GM12878 (cell line): ENCODE results near the gene CSNK1G3. TPM values are rescaled to one million over a fixed set of nuclear protein-coding genes. Genes with fewer than 3 reads are reported as not detected.

Experiments
- ATAC-seq: fragments of 200-7000 bp; cut with Tn5 transposase; 3 replicates; pipeline ENCODE4 v1.9.1; 2020; ENCODE audit warnings: mild to moderate bottlenecking, moderate library complexity
- BruUV-seq: library from RNA; stranded (reverse); fragments of 400-500 nt; replicated peaks from 2 replicates; lab custom pipeline; 2021; lab: Mats Ljungman, UMichigan
- CTCF ChIA-PET: fragments of 300-600 bp; sonication (Branson Sonifier 250); formaldehyde crosslinking; extraction: SDS; loops from one replicate; lab custom pipeline; 2021; ENCODE audit warnings: inconsistent platforms; lab: Yijun Ruan, JAX
- POLR2A ChIA-PET: fragments of 350-600 bp; formaldehyde crosslinking; extraction: SDS; loops from one replicate; lab custom pipeline; 2021; ENCODE audit warnings: inconsistent platforms; lab: Charles Lee
- RAD21 ChIA-PET: fragments of 300-600 bp; sonication (Branson Sonifier 250); formaldehyde crosslinking; loops from one replicate; lab custom pipeline; 2023; ENCODE audit warnings: antibody characterized with exemption; ENCODE audit not compliant: unreplicated experiment; lab: Charles Lee
- SMC1A ChIA-PET: fragments of 300-600 bp; sonication (Branson Sonifier 250); formaldehyde crosslinking; loops from one replicate; lab custom pipeline; 2023; ENCODE audit not compliant: unreplicated experiment, uncharacterized antibody; lab: Charles Lee
- DNase-seq: peaks from one replicate; pipeline ENCODE4 v3.0.0-alpha.2; 2011; ENCODE audit warnings: low read depth, low spot score
- FAIRE-seq: peaks from 3 replicates; lab custom pipeline; 2011; peaks lifted over from hg19 to GRCh38; lab: Jason Lieb, UNC
- H2AFZ ChIP-seq: 2 replicates; pipeline ENCODE4 v1.6.0; 2011; ENCODE audit warnings: low read depth, low read length, control low read depth; ENCODE audit not compliant: control insufficient read depth
- H3K27ac ChIP-seq: 2 replicates; pipeline ENCODE4 v1.5.1; 2011; ENCODE audit warnings: control low read depth; ENCODE audit not compliant: control insufficient read depth, insufficient read depth
- H3K27me3 ChIP-seq, 2 experiments: replicated peaks in 1 of 2; 2 replicates each; pipeline versions ENCODE4 v1.6.0 to v1.6.1; 2011; ENCODE audit warnings: low read length in 1 of 2; ENCODE audit not compliant: control insufficient read depth in 2 of 2, insufficient read depth in 2 of 2
- H3K36me3 ChIP-seq, 2 experiments: 2 replicates each; pipeline ENCODE4 v1.5.1; 2011; ENCODE audit warnings: low read length in 1 of 2; ENCODE audit not compliant: control insufficient read depth in 2 of 2, insufficient read depth in 2 of 2
- H3K4me1 ChIP-seq: 2 replicates; pipeline ENCODE4 v1.6.1; 2011; ENCODE audit warnings: mild to moderate bottlenecking, low read length, moderate library complexity, mixed read lengths; ENCODE audit not compliant: control insufficient read depth, insufficient read depth
- H3K4me2 ChIP-seq: 2 replicates; pipeline ENCODE4 v1.6.0; 2011; ENCODE audit warnings: control low read depth; ENCODE audit not compliant: control insufficient read depth, insufficient read depth
- H3K4me3 ChIP-seq: fragments of 200-600 bp; sonication (generic); 2 replicates; pipeline ENCODE4 v1.5.1; 2016
- H3K79me2 ChIP-seq: 2 replicates; pipeline ENCODE4 v1.6.0; 2011; ENCODE audit warnings: low read length; ENCODE audit not compliant: control insufficient read depth, insufficient read depth
- H3K9ac ChIP-seq: 2 replicates; pipeline ENCODE4 v1.8.0; 2011; ENCODE audit warnings: low read length, control low read depth, mixed read lengths; ENCODE audit not compliant: control insufficient read depth, insufficient read depth
- H3K9me3 ChIP-seq: replicated peaks from 3 replicates; pipeline ENCODE4 v1.5.1; 2011; ENCODE audit warnings: mild to moderate bottlenecking, low read length; ENCODE audit not compliant: control insufficient read depth, insufficient read depth
- H4K20me1 ChIP-seq: 2 replicates; pipeline ENCODE4 v1.6.0; 2011; ENCODE audit not compliant: control insufficient read depth, insufficient read depth
- BRCA1 ChIP-seq: IDR thresholded peaks from 2 replicates; pipeline ENCODE4 v1.6.1; 2011; ENCODE audit warnings: low read depth, low read length, improper control_type of control experiment
- NRF1 ChIP-seq: conservative IDR thresholded peaks from 2 replicates; pipeline ENCODE4 v1.6.1; 2011; ENCODE audit warnings: mild to moderate bottlenecking, low read depth, low read length, improper control_type of control experiment
- RAD21 ChIP-seq: IDR thresholded peaks from 2 replicates; pipeline ENCODE4 v1.6.1; 2011; ENCODE audit warnings: mild to moderate bottlenecking, low read depth, low read length, moderate library complexity; ENCODE audit not compliant: insufficient read depth
- WGBS: methylation state at CpG from one replicate; pipeline ENCODE4 v1.1.6; 2016; ENCODE audit warnings: low lambda C conversion rate; ENCODE audit not compliant: insufficient replicate concordance, insufficient coverage; ENCODE audit errors: missing lambda C conversion rate; 5-methylcytosine and 5-hydroxymethylcytosine counted together
- in situ Hi-C: fragments of 300-500 bp; cut with MboI; formaldehyde crosslinking; loops from 9 replicates; pipeline ENCODE4 v1.14.3; 2018; ENCODE audit warnings: mixed read lengths
- intact Hi-C: fragments of 100-400 bp; cut with micrococcal nuclease; formaldehyde crosslinking; loops from one replicate; pipeline ENCODE4 v1.14.2; 2022; ENCODE audit not compliant: unreplicated experiment
- polyA plus RNA-seq, 11 experiments: library from polyadenylated mRNA; depleted of rRNA in 4 of 11; unstranded in 6 of 11; stranded (reverse) in 5 of 11; fragments of >200 nt; fragmentation: Nextera tagmentation in 4 of 11; fragmentation: Illumina TruSeq in 1 of 11; extraction: Ambion mirVana in 4 of 11; extraction: Trizol in 1 of 11; gene quantifications; 1 replicate in 1 of 11; 2 replicates in 10 of 11; pipeline versions ENCODE4 v1.2.1 to v1.2.3, GENCODE V29; 2011 to 2016; ENCODE audit warnings: inconsistent platforms in 2 of 11, missing spikeins in 2 of 11, low read depth in 1 of 11
- total RNA-seq, 4 experiments: library from RNA; depleted of rRNA in 3 of 4; stranded (reverse); fragments of >200 nt in 3 of 4; fragmentation: Illumina TruSeq in 1 of 4; extraction: Trizol in 1 of 4; gene quantifications; 2 replicates each; pipeline versions ENCODE4 v1.2.1 to v1.2.3, GENCODE V29; 2013 to 2021
- TF ChIP-seq, protein P1 (sequence below): fragments of 450-650 bp; IDR thresholded peaks from 2 replicates; pipeline ENCODE4 v1.6.1; 2017; ENCODE audit warnings: mild to moderate bottlenecking, moderate library complexity
- TF ChIP-seq, protein P2 (sequence below): fragments of 450-650 bp; IDR thresholded peaks from 2 replicates; pipeline ENCODE4 v1.6.1; 2017; ENCODE audit warnings: mild to moderate bottlenecking, moderate library complexity

CSNK1G3 gene
- total and polyA plus RNA-seq, 10 of the 15 experiments (the other 5 are each of a cell fraction or from before 2014, with no cell fraction given) = 7.4 to 24.1 (median 17.9) TPM

DNA sequence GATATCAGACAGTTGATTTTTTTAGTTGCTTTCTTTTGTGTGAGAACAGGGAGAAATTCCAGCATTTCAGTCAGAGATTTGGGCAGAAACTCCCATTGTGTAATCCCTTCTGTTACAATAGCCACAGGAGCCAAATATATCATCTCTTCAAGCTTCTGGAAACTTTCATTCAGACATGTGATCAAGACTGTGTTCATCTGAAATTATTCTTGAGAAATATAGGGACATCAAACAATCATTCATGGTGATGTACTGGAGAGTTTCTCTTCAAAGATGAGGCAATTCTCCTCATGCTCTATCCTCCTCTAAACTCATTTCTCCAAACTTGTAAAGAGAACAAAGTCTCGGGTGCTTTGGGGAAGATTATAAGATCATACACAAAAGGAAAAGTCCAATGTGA lies 35.2 kb upstream of the CSNK1G3 start:
- Histone ChIP-seq H4K20me1 (no peaks in the 10 kb centered on the region), H3K9me3 (no peaks in the 10 kb centered on the region; the same call in 2 of the 3 replicates), H3K9ac (no peak overlapping the region), H3K36me3 (no peaks in the 10 kb centered on the region), H3K4me3 (no peak overlapping the region), H2AFZ (no peak overlapping the region), H3K4me1 (no peaks in the 10 kb centered on the region), H3K79me2 (no peaks in the 10 kb centered on the region), H3K27ac (no peak overlapping the region), H3K27me3 (no peaks in the 10 kb centered on the region; a peak in 2 of 4 replicates), H3K4me2 (no peak overlapping the region)
- ChIA-PET CTCF (interaction anchor here (0.6 kb wide), 1 partner anchor 134 kb away, joined by 3 read pairs; no protein-coding TSS in a partner anchor), SMC1A (no interaction called here), POLR2A (no interaction called here), RAD21 (no interaction called here)
- BruUV-seq = no TSS peak
- in situ Hi-C loops (no loop called here), intact Hi-C loops (no loop called here)
- 68% methylated on average over 1 of the region's 1 CpG for WGBS
- TF ChIP-seq, protein P1, sequence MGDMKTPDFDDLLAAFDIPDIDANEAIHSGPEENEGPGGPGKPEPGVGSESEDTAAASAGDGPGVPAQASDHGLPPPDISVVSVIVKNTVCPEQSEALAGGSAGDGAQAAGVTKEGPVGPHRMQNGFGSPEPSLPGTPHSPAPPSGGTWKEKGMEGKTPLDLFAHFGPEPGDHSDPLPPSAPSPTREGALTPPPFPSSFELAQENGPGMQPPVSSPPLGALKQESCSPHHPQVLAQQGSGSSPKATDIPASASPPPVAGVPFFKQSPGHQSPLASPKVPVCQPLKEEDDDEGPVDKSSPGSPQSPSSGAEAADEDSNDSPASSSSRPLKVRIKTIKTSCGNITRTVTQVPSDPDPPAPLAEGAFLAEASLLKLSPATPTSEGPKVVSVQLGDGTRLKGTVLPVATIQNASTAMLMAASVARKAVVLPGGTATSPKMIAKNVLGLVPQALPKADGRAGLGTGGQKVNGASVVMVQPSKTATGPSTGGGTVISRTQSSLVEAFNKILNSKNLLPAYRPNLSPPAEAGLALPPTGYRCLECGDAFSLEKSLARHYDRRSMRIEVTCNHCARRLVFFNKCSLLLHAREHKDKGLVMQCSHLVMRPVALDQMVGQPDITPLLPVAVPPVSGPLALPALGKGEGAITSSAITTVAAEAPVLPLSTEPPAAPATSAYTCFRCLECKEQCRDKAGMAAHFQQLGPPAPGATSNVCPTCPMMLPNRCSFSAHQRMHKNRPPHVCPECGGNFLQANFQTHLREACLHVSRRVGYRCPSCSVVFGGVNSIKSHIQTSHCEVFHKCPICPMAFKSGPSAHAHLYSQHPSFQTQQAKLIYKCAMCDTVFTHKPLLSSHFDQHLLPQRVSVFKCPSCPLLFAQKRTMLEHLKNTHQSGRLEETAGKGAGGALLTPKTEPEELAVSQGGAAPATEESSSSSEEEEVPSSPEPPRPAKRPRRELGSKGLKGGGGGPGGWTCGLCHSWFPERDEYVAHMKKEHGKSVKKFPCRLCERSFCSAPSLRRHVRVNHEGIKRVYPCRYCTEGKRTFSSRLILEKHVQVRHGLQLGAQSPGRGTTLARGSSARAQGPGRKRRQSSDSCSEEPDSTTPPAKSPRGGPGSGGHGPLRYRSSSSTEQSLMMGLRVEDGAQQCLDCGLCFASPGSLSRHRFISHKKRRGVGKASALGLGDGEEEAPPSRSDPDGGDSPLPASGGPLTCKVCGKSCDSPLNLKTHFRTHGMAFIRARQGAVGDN = no peak
- TF ChIP-seq NRF1 = no peak
- TF ChIP-seq RAD21 = no peak
- no peak for TF ChIP-seq BRCA1
- TF ChIP-seq, protein P2, sequence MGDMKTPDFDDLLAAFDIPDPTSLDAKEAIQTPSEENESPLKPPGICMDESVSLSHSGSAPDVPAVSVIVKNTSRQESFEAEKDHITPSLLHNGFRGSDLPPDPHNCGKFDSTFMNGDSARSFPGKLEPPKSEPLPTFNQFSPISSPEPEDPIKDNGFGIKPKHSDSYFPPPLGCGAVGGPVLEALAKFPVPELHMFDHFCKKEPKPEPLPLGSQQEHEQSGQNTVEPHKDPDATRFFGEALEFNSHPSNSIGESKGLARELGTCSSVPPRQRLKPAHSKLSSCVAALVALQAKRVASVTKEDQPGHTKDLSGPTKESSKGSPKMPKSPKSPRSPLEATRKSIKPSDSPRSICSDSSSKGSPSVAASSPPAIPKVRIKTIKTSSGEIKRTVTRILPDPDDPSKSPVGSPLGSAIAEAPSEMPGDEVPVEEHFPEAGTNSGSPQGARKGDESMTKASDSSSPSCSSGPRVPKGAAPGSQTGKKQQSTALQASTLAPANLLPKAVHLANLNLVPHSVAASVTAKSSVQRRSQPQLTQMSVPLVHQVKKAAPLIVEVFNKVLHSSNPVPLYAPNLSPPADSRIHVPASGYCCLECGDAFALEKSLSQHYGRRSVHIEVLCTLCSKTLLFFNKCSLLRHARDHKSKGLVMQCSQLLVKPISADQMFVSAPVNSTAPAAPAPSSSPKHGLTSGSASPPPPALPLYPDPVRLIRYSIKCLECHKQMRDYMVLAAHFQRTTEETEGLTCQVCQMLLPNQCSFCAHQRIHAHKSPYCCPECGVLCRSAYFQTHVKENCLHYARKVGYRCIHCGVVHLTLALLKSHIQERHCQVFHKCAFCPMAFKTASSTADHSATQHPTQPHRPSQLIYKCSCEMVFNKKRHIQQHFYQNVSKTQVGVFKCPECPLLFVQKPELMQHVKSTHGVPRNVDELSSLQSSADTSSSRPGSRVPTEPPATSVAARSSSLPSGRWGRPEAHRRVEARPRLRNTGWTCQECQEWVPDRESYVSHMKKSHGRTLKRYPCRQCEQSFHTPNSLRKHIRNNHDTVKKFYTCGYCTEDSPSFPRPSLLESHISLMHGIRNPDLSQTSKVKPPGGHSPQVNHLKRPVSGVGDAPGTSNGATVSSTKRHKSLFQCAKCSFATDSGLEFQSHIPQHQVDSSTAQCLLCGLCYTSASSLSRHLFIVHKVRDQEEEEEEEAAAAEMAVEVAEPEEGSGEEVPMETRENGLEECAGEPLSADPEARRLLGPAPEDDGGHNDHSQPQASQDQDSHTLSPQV = no peak
- ATAC-seq (no peak), FAIRE-seq (no peak), DNase-seq (no peak)
